Measurements from ENCODE around the gene CNGA2. TPM values are rescaled to one million over a fixed set of nuclear protein-coding genes. Genes with fewer than 3 reads are reported as not detected.

The CNGA2 gene
- polyA plus RNA-seq, 3 donors: not detected

GRCh38 chrX:151697522-151697921 is 37.0 kb upstream of the CNGA2 start:
- DNase-seq: no peak
- H3K4me2 ChIP-seq (replicated peaks; ENCODE audit: extremely low read depth, low read length, poor library complexity, severe bottlenecking): no peak overlapping the region
- 83% methylated on average over 1 of the region's 4 CpGs for WGBS (ENCODE audit: insufficient coverage)
- no peak overlapping the region for H3K9ac ChIP-seq (ENCODE audit: insufficient read depth, low read length, poor library complexity, severe bottlenecking)
- H3K4me3 ChIP-seq (replicated peaks in 1 of 3; ENCODE audit: low read depth in 2 of 3, low read length in 3 of 3): no peak overlapping the region
- H3K36me3 Mint-ChIP-seq: no peaks in the 10 kb centered on the region
- H3K9me3 ChIP-seq (replicated peaks in 1 of 2; ENCODE audit: control insufficient read depth in 1 of 2, insufficient read depth in 1 of 2, low read length in 2 of 2): no peaks in the 10 kb centered on the region
- no peaks in the 10 kb centered on the region for H3K36me3 ChIP-seq (replicated peaks in 1 of 2; ENCODE audit: control insufficient read depth in 1 of 2, insufficient read depth in 2 of 2, low read length in 2 of 2)
- no peak overlapping the region for H3K4me3 Mint-ChIP-seq
- H3K27ac ChIP-seq (ENCODE audit: low read depth in 1 of 2, low read length in 2 of 2): no peak overlapping the region
- H3K9me3 Mint-ChIP-seq: peaks cover 0 to 18% (median 4%) of the 10 kb centered on the region in 7 donors
- H3K27ac Mint-ChIP-seq: peak overlapping the region in 1 of 7 donors; percentile 4
- TF ChIP-seq CTCF (IDR thresholded peaks at IDR 0.05): no peak
- no peaks in the 10 kb centered on the region for H3K4me1 Mint-ChIP-seq
- peaks cover 0 to 7% of the 10 kb centered on the region in 2 donors for H3K27me3 ChIP-seq (ENCODE audit: control insufficient read depth in 2 of 2, insufficient read depth in 2 of 2, low read length in 2 of 2)
- H4K20me1 ChIP-seq (ENCODE audit: insufficient read depth, low read length): no peaks in the 10 kb centered on the region
- H3K27me3 Mint-ChIP-seq (ENCODE audit: low read depth in 3 of 3): peaks cover 10 to 26% (median 18%) of the 10 kb centered on the region in 3 donors
- H3K4me1 ChIP-seq (ENCODE audit: control insufficient read depth in 1 of 2, insufficient read depth in 2 of 2, low read length in 2 of 2): no peaks in the 10 kb centered on the region
- intact Hi-C loops (cut with micrococcal nuclease): no loop called here
- no peak overlapping the region for H2AFZ ChIP-seq (ENCODE audit: insufficient read depth, low read depth, low read length, poor library complexity, severe bottlenecking)
- no peaks in the 10 kb centered on the region for H3K79me2 ChIP-seq (ENCODE audit: insufficient read depth, low read length)

GRCh38 chrX:151698485-151698884 is 36.1 kb upstream of the CNGA2 start:
- Histone ChIP-seq H3K27me3 (ENCODE audit: control insufficient read depth in 2 of 2, insufficient read depth in 2 of 2, low read length in 2 of 2) (peaks cover 0 to 7% of the 10 kb centered on the region in 2 donors), H3K9me3 (replicated peaks in 1 of 2; ENCODE audit: control insufficient read depth in 1 of 2, insufficient read depth in 1 of 2, low read length in 2 of 2) (no peaks in the 10 kb centered on the region), H3K79me2 (ENCODE audit: insufficient read depth, low read length) (no peaks in the 10 kb centered on the region), H3K27ac (ENCODE audit: low read depth in 1 of 2, low read length in 2 of 2) (no peak overlapping the region), H3K4me2 (replicated peaks; ENCODE audit: extremely low read depth, low read length, poor library complexity, severe bottlenecking) (no peak overlapping the region), H2AFZ (ENCODE audit: insufficient read depth, low read depth, low read length, poor library complexity, severe bottlenecking) (no peak overlapping the region), H3K36me3 (replicated peaks in 1 of 2; ENCODE audit: control insufficient read depth in 1 of 2, insufficient read depth in 2 of 2, low read length in 2 of 2) (no peaks in the 10 kb centered on the region), H4K20me1 (ENCODE audit: insufficient read depth, low read length) (no peaks in the 10 kb centered on the region), H3K4me3 (replicated peaks in 1 of 3; ENCODE audit: low read depth in 2 of 3, low read length in 3 of 3) (no peak overlapping the region), H3K4me1 (ENCODE audit: control insufficient read depth in 1 of 2, insufficient read depth in 2 of 2, low read length in 2 of 2) (no peaks in the 10 kb centered on the region), H3K9ac (ENCODE audit: insufficient read depth, low read length, poor library complexity, severe bottlenecking) (no peak overlapping the region)
- no peak overlapping the region for H3K27ac Mint-ChIP-seq
- no peaks in the 10 kb centered on the region for H3K36me3 Mint-ChIP-seq
- TF ChIP-seq CTCF (IDR thresholded peaks at IDR 0.05): no peak
- intact Hi-C loops (cut with micrococcal nuclease): no loop called here
- WGBS (ENCODE audit: insufficient coverage): no CpG with 5 or more reads among the region's 6 CpGs
- no peak for DNase-seq
- H3K27me3 Mint-ChIP-seq (ENCODE audit: low read depth in 3 of 3): peaks cover 10 to 23% (median 17%) of the 10 kb centered on the region in 3 donors
- H3K9me3 Mint-ChIP-seq: peaks cover 0 to 18% (median 4%) of the 10 kb centered on the region in 7 donors
- no peaks in the 10 kb centered on the region for H3K4me1 Mint-ChIP-seq
- H3K4me3 Mint-ChIP-seq: no peak overlapping the region

Data from CD14-positive monocyte (primary cell).